Stomach (tissue), 9 donors: Measurements from ENCODE around the gene C10orf105. TPM values are rescaled to one million over a fixed set of nuclear protein-coding genes. Genes with fewer than 3 reads are reported as not detected.

Experiments
- DNase-seq, 2 donors: peaks; one replicate each; pipeline versions ENCODE4 v3.0.0 to v3.0.0-alpha.2; 2013 to 2019
- H3K27ac ChIP-seq, 5 donors: fragments of 200-600 bp in 4 of 5; sonication (generic) in 4 of 5; one replicate each; pipeline ENCODE4 v1.5.1; 2013 to 2019; ENCODE audit warnings: mild to moderate bottlenecking in 1 of 5, moderate library complexity in 1 of 5
- H3K27me3 ChIP-seq, 3 donors: fragments of 200-600 bp; sonication (generic); one replicate each; pipeline ENCODE4 v1.5.1; 2017 to 2019; ENCODE audit warnings: mixed run types in 1 of 3
- H3K36me3 ChIP-seq, 4 donors: fragments of 200-600 bp; sonication (generic); 1 replicate in 3 of 4; 2 replicates in 1 of 4; pipeline ENCODE4 v1.5.1; 2016 to 2019
- H3K4me1 ChIP-seq, 4 donors: fragments of 200-600 bp; sonication (generic); one replicate each; pipeline ENCODE4 v1.5.1; 2016 to 2019
- H3K4me3 ChIP-seq, 4 donors: fragments of 200-600 bp; sonication (generic) in 3 of 4; one replicate each; pipeline ENCODE4 v1.5.1; 2016 to 2019; ENCODE audit warnings: mild to moderate bottlenecking in 1 of 4
- H3K9me3 ChIP-seq, 4 donors: fragments of 200-600 bp; sonication (generic); one replicate each; pipeline ENCODE4 v1.5.1; 2016 to 2019
- CTCF ChIP-seq, 7 experiments: fragments of 450-650 bp in 4 of 7; fragments of 200-600 bp in 3 of 7; sonication (generic) in 3 of 7; IDR thresholded peaks; one replicate each; pipeline ENCODE4 v1.5.1; 2016 to 2019; ENCODE audit warnings: antibody characterized with exemption in 7 of 7, control low read depth in 2 of 7, mild to moderate bottlenecking in 1 of 7
- EP300 ChIP-seq: sonication (generic); formaldehyde crosslinking; IDR thresholded peaks from one replicate; pipeline ENCODE4 v1.6.1; 2017; ENCODE audit warnings: antibody characterized with exemption
- POLR2A ChIP-seq, 4 donors: fragments of 450-650 bp; IDR thresholded peaks; one replicate each; pipeline ENCODE4 v1.6.1; 2016; ENCODE audit warnings: antibody characterized with exemption in 4 of 4, control low read depth in 2 of 4, mild to moderate bottlenecking in 1 of 4, moderate library complexity in 1 of 4
- POLR2AphosphoS5 ChIP-seq, 3 donors: sonication (generic); formaldehyde crosslinking; IDR thresholded peaks; one replicate each; pipeline ENCODE4 v1.6.1; 2016; ENCODE audit warnings: antibody characterized with exemption in 3 of 3
- WGBS, 5 donors: extraction: QIAGEN DNeasy Blood & Tissue Kit in 3 of 5; methylation state at CpG; one replicate each; pipeline versions ENCODE4 v1.1.5 to v1.1.7; 2013 to 2018; 5-methylcytosine and 5-hydroxymethylcytosine counted together
- intact Hi-C: fragments of 100-400 bp; cut with DNase I; formaldehyde crosslinking; loops from one replicate; pipeline ENCODE4 v1.15.1; 2023; ENCODE audit warnings: low total_unique reads
- polyA plus RNA-seq, 3 donors: library from polyadenylated mRNA; stranded (reverse); fragments of 200-250 nt; gene quantifications; one replicate each; pipeline ENCODE4 v1.2.3, GENCODE V29; 2013
- total RNA-seq, 5 donors: library from RNA; depleted of rRNA; stranded (reverse); fragments of >200 nt; gene quantifications; one replicate each; pipeline versions ENCODE4 v1.1.0 to v1.2.3, GENCODE V29; 2014 to 2016
- donor health status: healthy with polysubstance abuse.
- donor health status: Bipolar disorder and iron deficiency.
- donor health status: healthy.

The C10orf105 gene
- total and polyA plus RNA-seq, 8 donors = 0.03 TPM; not detected in 7

GRCh38 chr10:71688256-71688655 is 31.3 kb downstream of the C10orf105 start:
- TF ChIP-seq CTCF (IDR thresholded peaks at IDR 0.05) = no peak
- no peak for TF ChIP-seq POLR2AphosphoS5 (IDR thresholded peaks at IDR 0.05)
- no peak for TF ChIP-seq EP300
- TF ChIP-seq POLR2A (IDR thresholded peaks at IDR 0.05) = no peak
- DNase-seq = no peak
- peaks cover 0 to 4% (median 0%) of the 10 kb centered on the region in 4 donors for H3K9me3 ChIP-seq
- peaks cover 0 to 15% (median 5%) of the 10 kb centered on the region in 4 donors for H3K4me1 ChIP-seq
- no peak overlapping the region for H3K4me3 ChIP-seq
- WGBS, 5 donors = 85 to 100% (median 94%) methylated on average over 3 of the region's 3 CpGs
- intact Hi-C loops = no loop called here
- H3K27me3 ChIP-seq = no peaks in the 10 kb centered on the region
- H3K27ac ChIP-seq = no peak overlapping the region
- no peaks in the 10 kb centered on the region for H3K36me3 ChIP-seq

GRCh38 chr10:71687480-71687879 is 32.1 kb downstream of the C10orf105 start:
- Histone ChIP-seq H3K4me1 (peaks cover 0 to 8% (median 2%) of the 10 kb centered on the region in 4 donors), H3K36me3 (no peaks in the 10 kb centered on the region), H3K27ac (no peak overlapping the region), H3K27me3 (no peaks in the 10 kb centered on the region), H3K9me3 (peaks cover 0 to 4% (median 0%) of the 10 kb centered on the region in 4 donors), H3K4me3 (no peak overlapping the region)
- no peak for DNase-seq
- intact Hi-C loops = no loop called here
- 80 to 93% (median 88%) methylated on average over 7 to 9 of the region's 9 CpGs for WGBS, 5 donors
- no peak for TF ChIP-seq EP300
- no peak for TF ChIP-seq CTCF (IDR thresholded peaks at IDR 0.05)
- no peak for TF ChIP-seq POLR2AphosphoS5 (IDR thresholded peaks at IDR 0.05)
- TF ChIP-seq POLR2A (IDR thresholded peaks at IDR 0.05) = no peak

- TF ChIP-seq EP300 = no peak
- no peak for TF ChIP-seq POLR2A (IDR thresholded peaks at IDR 0.05)
- no peak for TF ChIP-seq CTCF (IDR thresholded peaks at IDR 0.05)
- TF ChIP-seq POLR2AphosphoS5 (IDR thresholded peaks at IDR 0.05) = no peak
- DNase-seq = no peak
- Histone ChIP-seq H3K9me3 (peaks cover 0 to 4% (median 0%) of the 10 kb centered on the region in 4 donors), H3K27me3 (no peaks in the 10 kb centered on the region), H3K4me1 (peaks cover 0 to 8% (median 2%) of the 10 kb centered on the region in 4 donors), H3K36me3 (no peaks in the 10 kb centered on the region), H3K4me3 (no peak overlapping the region), H3K27ac (no peak overlapping the region)
- intact Hi-C loops = no loop called here
- WGBS, 5 donors = 52 to 72% (median 62%) methylated on average over 4 to 5 of the region's 5 CpGs
Measured at GRCh38 chr10:71687077-71687476, 32.5 kb downstream of the C10orf105 start.

GRCh38 chr10:71685554-71686232 is 33.9 kb downstream of the C10orf105 start:
- Histone ChIP-seq H3K36me3 (no peaks in the 10 kb centered on the region), H3K27ac (no peak overlapping the region), H3K9me3 (no peaks in the 10 kb centered on the region), H3K4me1 (peaks cover 0 to 8% (median 2%) of the 10 kb centered on the region in 4 donors), H3K4me3 (no peak overlapping the region), H3K27me3 (no peaks in the 10 kb centered on the region)
- intact Hi-C loops = no loop called here
- no peak for DNase-seq
- WGBS, 5 donors = 84 to 93% (median 90%) methylated on average over 11 to 13 of the region's 13 CpGs
- no peak for TF ChIP-seq EP300
- no peak for TF ChIP-seq CTCF (IDR thresholded peaks at IDR 0.05)
- TF ChIP-seq POLR2A (IDR thresholded peaks at IDR 0.05) = no peak
